ENCODE results near the gene ERG28. TPM values are rescaled to one million over a fixed set of nuclear protein-coding genes. Genes with fewer than 3 reads are reported as not detected.

Gene ERG28
- total and polyA plus RNA-seq, 4 donors, result 17.1 to 43.5 (median 29.2) TPM

DNA sequence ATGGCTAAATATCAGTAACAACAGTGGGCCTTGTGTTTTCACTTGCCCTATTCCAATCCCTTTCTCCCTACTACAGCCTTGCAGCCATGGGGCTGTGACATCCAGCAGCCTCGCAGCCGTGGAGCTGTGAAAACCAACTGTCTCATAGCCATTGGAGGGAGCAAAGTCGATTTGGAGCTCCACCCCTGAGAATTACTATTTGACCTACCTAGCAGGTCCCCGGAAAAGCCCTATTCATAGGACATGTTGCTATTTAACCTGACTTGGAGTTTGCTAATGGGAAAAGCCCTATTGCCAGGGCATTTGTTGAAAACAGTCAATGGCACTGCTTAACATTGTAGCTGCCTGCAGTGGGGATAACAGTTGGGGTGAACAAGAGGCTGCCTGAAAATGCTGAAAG lies 33.3 kb downstream of the ERG28 start (continued):
- TF ChIP-seq REST (IDR thresholded peaks at IDR 0.05) (no peak), FOXA2 (IDR thresholded peaks at IDR 0.05) (no peak), SP1 (IDR thresholded peaks at IDR 0.05) (peak; percentile 53), RXRA (IDR thresholded peaks at IDR 0.05) (peak; percentile 51 to 75), HNF4A (conservative IDR thresholded peaks at IDR 0.05) (peak; percentile 86), TAF1 (conservative IDR thresholded peaks at IDR 0.05) (no peak), GABPA (IDR thresholded peaks at IDR 0.05 in 1 of 2, conservative IDR thresholded peaks at IDR 0.05 in 1 of 2) (no peak)

- H3K9ac ChIP-seq (ENCODE audit: low read depth in 1 of 2, low read length in 2 of 2), result no peak overlapping the region
- WGBS, result 49% methylated on average over 3 of the region's 3 CpGs
- no peak for DNase-seq (ENCODE audit: low spot score)
- no peaks in the 10 kb centered on the region for H3K27me3 ChIP-seq (ENCODE audit: control insufficient read depth in 4 of 4, insufficient read depth in 4 of 4, low read length in 3 of 4)
- H3K4me1 ChIP-seq (ENCODE audit: control insufficient read depth in 4 of 4, insufficient read depth in 4 of 4, low read length in 3 of 4), result peaks cover 10 to 24% (median 19%) of the 10 kb centered on the region in 4 donors
- H3K36me3 ChIP-seq (ENCODE audit: control insufficient read depth in 4 of 4, insufficient read depth in 3 of 4, low read depth in 1 of 4, low read length in 3 of 4), result no peaks in the 10 kb centered on the region
- no peak overlapping the region for H3K4me3 ChIP-seq (ENCODE audit: low read depth in 1 of 3, low read length in 3 of 3)
- H3K9me3 ChIP-seq (ENCODE audit: control insufficient read depth in 4 of 4, low read length in 3 of 4), result no peaks in the 10 kb centered on the region
- peak overlapping the region; percentile 43 to 78 for H3K27ac ChIP-seq (ENCODE audit: low read depth in 1 of 2, low read length in 2 of 2)
- TF ChIP-seq SP1 (IDR thresholded peaks at IDR 0.05) (peak; percentile 94), RXRA (IDR thresholded peaks at IDR 0.05) (peak; percentile 97 to 99), JUND (IDR thresholded peaks at IDR 0.05) (peak; percentile 57 to 84), NR2F2 (IDR thresholded peaks at IDR 0.05) (peak; percentile 95), HNF4G (IDR thresholded peaks at IDR 0.05) (peak; percentile 63), HNF4A (conservative IDR thresholded peaks at IDR 0.05) (peak; percentile 65 to 74), ATF3 (IDR thresholded peaks at IDR 0.05) (peak; percentile 57), GABPA (IDR thresholded peaks at IDR 0.05 in 1 of 2, conservative IDR thresholded peaks at IDR 0.05 in 1 of 2) (peak in 1 of 2 donors; percentile 15), REST (IDR thresholded peaks at IDR 0.05) (no peak), MAX (IDR thresholded peaks at IDR 0.05) (peak; percentile 32), FOXA1 (IDR thresholded peaks at IDR 0.05) (no peak), TAF1 (conservative IDR thresholded peaks at IDR 0.05) (no peak), YY1 (IDR thresholded peaks at IDR 0.05) (no peak), ZBTB33 (IDR thresholded peaks at IDR 0.05) (peak; percentile 29), RAD21 (IDR thresholded peaks at IDR 0.05) (peak in 1 of 2 donors; percentile 44), FOXA2 (IDR thresholded peaks at IDR 0.05) (no peak), EGR1 (IDR thresholded peaks at IDR 0.05; ENCODE audit: low read depth in 2 of 2) (no peak)
- TF ChIP-seq, protein P1, sequence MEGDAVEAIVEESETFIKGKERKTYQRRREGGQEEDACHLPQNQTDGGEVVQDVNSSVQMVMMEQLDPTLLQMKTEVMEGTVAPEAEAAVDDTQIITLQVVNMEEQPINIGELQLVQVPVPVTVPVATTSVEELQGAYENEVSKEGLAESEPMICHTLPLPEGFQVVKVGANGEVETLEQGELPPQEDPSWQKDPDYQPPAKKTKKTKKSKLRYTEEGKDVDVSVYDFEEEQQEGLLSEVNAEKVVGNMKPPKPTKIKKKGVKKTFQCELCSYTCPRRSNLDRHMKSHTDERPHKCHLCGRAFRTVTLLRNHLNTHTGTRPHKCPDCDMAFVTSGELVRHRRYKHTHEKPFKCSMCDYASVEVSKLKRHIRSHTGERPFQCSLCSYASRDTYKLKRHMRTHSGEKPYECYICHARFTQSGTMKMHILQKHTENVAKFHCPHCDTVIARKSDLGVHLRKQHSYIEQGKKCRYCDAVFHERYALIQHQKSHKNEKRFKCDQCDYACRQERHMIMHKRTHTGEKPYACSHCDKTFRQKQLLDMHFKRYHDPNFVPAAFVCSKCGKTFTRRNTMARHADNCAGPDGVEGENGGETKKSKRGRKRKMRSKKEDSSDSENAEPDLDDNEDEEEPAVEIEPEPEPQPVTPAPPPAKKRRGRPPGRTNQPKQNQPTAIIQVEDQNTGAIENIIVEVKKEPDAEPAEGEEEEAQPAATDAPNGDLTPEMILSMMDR (IDR thresholded peaks at IDR 0.05; ENCODE audit: low read depth, low read length, missing input control), result no peak
These were observed 33.8 kb downstream of the ERG28 start for GRCh38 chr14:75626863-75627262.

All from liver (tissue), 9 donors.